PC-9 (cell line): ENCODE data around the gene GIGYF2. TPM values are rescaled to one million over a fixed set of nuclear protein-coding genes. Genes with fewer than 3 reads are reported as not detected.

Source experiments
- BruUV-seq: library from RNA; stranded (reverse); fragments of 400-500 nt; replicated peaks from 2 replicates; lab custom pipeline; 2021; lab: Mats Ljungman, UMichigan
- CTCF ChIA-PET: fragments of 300-600 bp; sonication (Branson Sonifier 250); formaldehyde crosslinking; loops from one replicate; lab custom pipeline; 2022; ENCODE audit warnings: antibody characterized with exemption; lab: Charles Lee
- POLR2A ChIA-PET: fragments of 300-600 bp; sonication (Branson Sonifier 250); formaldehyde crosslinking; loops from one replicate; lab custom pipeline; 2022; ENCODE audit warnings: antibody characterized with exemption; ENCODE audit not compliant: unreplicated experiment; lab: Charles Lee
- DNase-seq, 2 experiments: peaks; one replicate each; pipeline versions ENCODE4 v3.0.0 to v3.0.0-alpha.2; 2015 to 2022; ENCODE audit warnings: mixed read lengths in 1 of 2
- H2AFZ ChIP-seq: fragments of 200-600 bp; sonication (generic); 2 replicates; pipeline ENCODE4 v1.8.1; 2017; ENCODE audit warnings: antibody characterized with exemption
- H3F3A ChIP-seq: fragments of 200-600 bp; sonication (generic); 2 replicates; pipeline ENCODE4 v1.8.1; 2017; ENCODE audit warnings: antibody characterized with exemption, mild to moderate bottlenecking, low read depth; ENCODE audit not compliant: insufficient read depth
- H3K27ac ChIP-seq: fragments of 200-600 bp; sonication (generic); 2 replicates; pipeline ENCODE4 v1.6.1; 2016; ENCODE audit warnings: mixed run types
- H3K27me3 ChIP-seq: fragments of 200-600 bp; sonication (generic); 2 replicates; pipeline ENCODE4 v1.6.1; 2016; ENCODE audit warnings: low read depth, mixed run types; ENCODE audit not compliant: insufficient read depth
- H3K36me3 ChIP-seq: fragments of 200-600 bp; sonication (generic); 2 replicates; pipeline ENCODE4 v1.6.1; 2016; ENCODE audit warnings: low read depth, mixed run types
- H3K4me1 ChIP-seq: fragments of 200-600 bp; sonication (generic); replicated peaks from 2 replicates; pipeline ENCODE4 v1.6.1; 2016; ENCODE audit warnings: mixed run types; ENCODE audit not compliant: insufficient read depth
- H3K4me2 ChIP-seq: fragments of 200-600 bp; sonication (generic); 2 replicates; pipeline ENCODE4 v1.6.1; 2017; ENCODE audit warnings: mixed run types
- H3K4me3 ChIP-seq: fragments of 200-600 bp; sonication (generic); 2 replicates; pipeline ENCODE4 v1.6.1; 2016; ENCODE audit warnings: mixed run types
- H3K79me2 ChIP-seq: fragments of 200-600 bp; sonication (generic); 2 replicates; pipeline ENCODE4 v1.6.1; 2017; ENCODE audit warnings: low read depth, mixed run types
- H3K9me2 ChIP-seq: fragments of 200-600 bp; sonication (generic); 2 replicates; pipeline ENCODE4 v1.8.1; 2017; ENCODE audit warnings: mild to moderate bottlenecking; ENCODE audit not compliant: insufficient read depth
- H3K9me3 ChIP-seq: fragments of 200-600 bp; sonication (generic); 2 replicates; pipeline ENCODE4 v1.8.1; 2016; ENCODE audit warnings: low read depth; ENCODE audit not compliant: insufficient read depth
- H4K20me1 ChIP-seq: fragments of 200-600 bp; sonication (generic); 2 replicates; pipeline ENCODE4 v1.8.1; 2017; ENCODE audit not compliant: insufficient read depth
- CTCF ChIP-seq: fragments of 200-600 bp; sonication (generic); conservative IDR thresholded peaks from 2 replicates; pipeline ENCODE4 v1.6.1; 2017; ENCODE audit warnings: mixed run types, antibody characterized with exemption, mild to moderate bottlenecking, moderate library complexity
- EZH2 ChIP-seq: fragments of 200-600 bp; sonication (generic); IDR thresholded peaks from 2 replicates; pipeline ENCODE4 v1.8.0; 2017; ENCODE audit warnings: antibody characterized with exemption, low read depth
- intact Hi-C: fragments of 100-400 bp; cut with micrococcal nuclease; formaldehyde crosslinking; loops from one replicate; pipeline ENCODE4 v1.10.0; 2022; ENCODE audit not compliant: unreplicated experiment
- total RNA-seq: library from RNA; stranded (reverse); gene quantifications from 2 replicates; pipeline ENCODE4 v1.2.3, GENCODE V29; 2021

Gene GIGYF2
- total RNA-seq, 1 experiment from 2014 or later = 86.4 TPM

GRCh38 chr2:232810444-232810843 lies 113.3 kb downstream of the GIGYF2 start:
- no peaks in the 10 kb centered on the region for H3K9me2 ChIP-seq
- H3K4me1 ChIP-seq = 0 out of 2 replicates have a peak, but pooled peaks cover 7% of the 10 kb centered on the region
- POLR2A ChIA-PET = no interaction called here
- H4K20me1 ChIP-seq = no peaks in the 10 kb centered on the region; the same call in 1 of the 2 replicates
- no peak overlapping the region for H3K4me2 ChIP-seq
- intact Hi-C loops = no loop called here
- CTCF ChIA-PET = no interaction called here
- no TSS peak for BruUV-seq
- H3K27me3 ChIP-seq = no peaks in the 10 kb centered on the region
- H3K79me2 ChIP-seq = no peaks in the 10 kb centered on the region; the same call in 1 of the 2 replicates
- H3K36me3 ChIP-seq = peaks cover 57% of the 10 kb centered on the region
- no peaks in the 10 kb centered on the region; the same call in 1 of the 2 replicates for H3F3A ChIP-seq
- H2AFZ ChIP-seq = no peak overlapping the region
- no peak for DNase-seq
- TF ChIP-seq EZH2 = no peak
- no peak for TF ChIP-seq CTCF
- no peaks in the 10 kb centered on the region for H3K9me3 ChIP-seq
- no peak overlapping the region for H3K4me3 ChIP-seq
- no peak overlapping the region for H3K27ac ChIP-seq

GRCh38 chr2:232815569-232815968 lies 118.4 kb downstream of the GIGYF2 start:
- no peak for TF ChIP-seq EZH2
- no peak for TF ChIP-seq CTCF
- Histone ChIP-seq H3K4me1 (0 out of 2 replicates have a peak, but pooled peaks cover 7% of the 10 kb centered on the region), H3K4me2 (no peak overlapping the region), H3K27me3 (no peaks in the 10 kb centered on the region), H2AFZ (no peak overlapping the region), H3K36me3 (peaks cover 66% of the 10 kb centered on the region), H3K27ac (no peak overlapping the region), H3F3A (no peaks in the 10 kb centered on the region; the same call in 1 of the 2 replicates), H3K4me3 (no peak overlapping the region), H3K9me2 (no peaks in the 10 kb centered on the region), H3K9me3 (no peaks in the 10 kb centered on the region), H3K79me2 (no peaks in the 10 kb centered on the region; the same call in 1 of the 2 replicates), H4K20me1 (no peaks in the 10 kb centered on the region; the same call in 1 of the 2 replicates)
- POLR2A ChIA-PET = interaction anchor here (0.6 kb wide), 1 partner anchor 15 kb away, joined by 4 read pairs; no protein-coding TSS in a partner anchor
- DNase-seq = no peak
- CTCF ChIA-PET = interaction anchor here (0.6 kb wide), 1 partner anchor 1052 kb away, joined by 4 read pairs; the partner anchor contains the start of gene MSL3B
- no TSS peak for BruUV-seq
- intact Hi-C loops = loop anchor here (5.0 kb wide), 1 partner anchor 53 kb away; no protein-coding TSS in a partner anchor

GRCh38 chr2:232816657-232817056 lies 119.5 kb downstream of the GIGYF2 start:
- ChIA-PET CTCF (no interaction called here), POLR2A (no interaction called here)
- H3K79me2 ChIP-seq = no peaks in the 10 kb centered on the region; the same call in 1 of the 2 replicates
- H3F3A ChIP-seq = peaks cover under 1% of the 10 kb centered on the region
- H3K9me3 ChIP-seq = no peaks in the 10 kb centered on the region
- H2AFZ ChIP-seq = no peak overlapping the region
- no peak overlapping the region for H3K4me2 ChIP-seq
- no peak for DNase-seq
- TF ChIP-seq EZH2 (no peak), CTCF (no peak)
- peaks cover 56% of the 10 kb centered on the region for H3K36me3 ChIP-seq
- intact Hi-C loops = loop anchor here (5.0 kb wide), 1 partner anchor 54 kb away; no protein-coding TSS in a partner anchor
- H3K4me3 ChIP-seq = no peak overlapping the region
- H3K27ac ChIP-seq = no peak overlapping the region
- H3K27me3 ChIP-seq = no peaks in the 10 kb centered on the region
- 0 out of 2 replicates have a peak, but pooled peaks cover 1% of the 10 kb centered on the region for H3K4me1 ChIP-seq
- no peaks in the 10 kb centered on the region; the same call in 1 of the 2 replicates for H4K20me1 ChIP-seq
- H3K9me2 ChIP-seq = no peaks in the 10 kb centered on the region
- BruUV-seq = no TSS peak
